Vagina (tissue), 2 donors: ENCODE measurements around the gene BMAL1.

Experiments
- POLR2A ChIP-seq, 2 donors: fragments of 450-650 bp; IDR thresholded peaks; one replicate each; pipeline ENCODE4 v1.6.1; 2017; ENCODE audit warnings: antibody characterized with exemption in 2 of 2, mild to moderate bottlenecking in 2 of 2, moderate library complexity in 2 of 2
- TF ChIP-seq, protein P1 (sequence below), 3 experiments: fragments of 450-650 bp in 2 of 3; fragments of 200-600 bp in 1 of 3; sonication (generic) in 1 of 3; IDR thresholded peaks; one replicate each; pipeline ENCODE4 v1.5.1; 2017 to 2019; ENCODE audit warnings: antibody characterized with exemption in 3 of 3, mild to moderate bottlenecking in 2 of 3, moderate library complexity in 2 of 3

- TF ChIP-seq, protein P1, sequence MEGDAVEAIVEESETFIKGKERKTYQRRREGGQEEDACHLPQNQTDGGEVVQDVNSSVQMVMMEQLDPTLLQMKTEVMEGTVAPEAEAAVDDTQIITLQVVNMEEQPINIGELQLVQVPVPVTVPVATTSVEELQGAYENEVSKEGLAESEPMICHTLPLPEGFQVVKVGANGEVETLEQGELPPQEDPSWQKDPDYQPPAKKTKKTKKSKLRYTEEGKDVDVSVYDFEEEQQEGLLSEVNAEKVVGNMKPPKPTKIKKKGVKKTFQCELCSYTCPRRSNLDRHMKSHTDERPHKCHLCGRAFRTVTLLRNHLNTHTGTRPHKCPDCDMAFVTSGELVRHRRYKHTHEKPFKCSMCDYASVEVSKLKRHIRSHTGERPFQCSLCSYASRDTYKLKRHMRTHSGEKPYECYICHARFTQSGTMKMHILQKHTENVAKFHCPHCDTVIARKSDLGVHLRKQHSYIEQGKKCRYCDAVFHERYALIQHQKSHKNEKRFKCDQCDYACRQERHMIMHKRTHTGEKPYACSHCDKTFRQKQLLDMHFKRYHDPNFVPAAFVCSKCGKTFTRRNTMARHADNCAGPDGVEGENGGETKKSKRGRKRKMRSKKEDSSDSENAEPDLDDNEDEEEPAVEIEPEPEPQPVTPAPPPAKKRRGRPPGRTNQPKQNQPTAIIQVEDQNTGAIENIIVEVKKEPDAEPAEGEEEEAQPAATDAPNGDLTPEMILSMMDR (IDR thresholded peaks at IDR 0.05), result no peak
- no peak for TF ChIP-seq POLR2A (IDR thresholded peaks at IDR 0.05)
Measured at GRCh38 chr11:13251966-13252365, 25.6 kb upstream of the BMAL1 start.
